ENCODE results near the gene PSG3.
"Not testable (repeated sequence)": the region's sequence is repeated elsewhere in the genome, so short reads cannot be mapped to it uniquely, and the experiment has no call there.

PSG3 gene

GRCh38 chr19:42693760-42694350 lies 46.4 kb downstream of the PSG3 start:
- DNase-seq: no peak

- DNase-seq: no peak
These were observed 56.3 kb downstream of the PSG3 start for GRCh38 chr19:42683917-42684513.

GRCh38 chr19:42676326-42676725 lies 64.0 kb downstream of the PSG3 start:
- not testable (repeated sequence) for DNase-seq

GRCh38 chr19:42674549-42674948 lies 65.7 kb downstream of the PSG3 start:
- DNase-seq: not testable (repeated sequence)
